ENCODE data around the gene BORCS8.

- TF ChIP-seq CTCF (IDR thresholded peaks at IDR 0.05; ENCODE audit: extremely low read depth in 1 of 2, insufficient read depth in 1 of 2, low read depth in 1 of 2, low read length in 2 of 2) = no peak
- TF ChIP-seq POLR2AphosphoS5 (IDR thresholded peaks at IDR 0.05; ENCODE audit: insufficient read depth, low read depth, low read length) = no peak
- TF ChIP-seq POLR2A (IDR thresholded peaks at IDR 0.05; ENCODE audit: low read depth, low read length) = no peak
- TF ChIP-seq EZH2 (IDR thresholded peaks at IDR 0.05; ENCODE audit: borderline replicate concordance, low read depth, low read length, severe bottlenecking) = no peak
- TF ChIP-seq JUN (IDR thresholded peaks at IDR 0.05; ENCODE audit: borderline replicate concordance, insufficient read depth, insufficient read length, low read depth) = no peak
- no peak for TF ChIP-seq MYC (IDR thresholded peaks at IDR 0.05; ENCODE audit: low read depth, low read length)
- TF ChIP-seq FOS (IDR thresholded peaks at IDR 0.05; ENCODE audit: borderline replicate concordance, insufficient read depth, low read length) = no peak
- no peak for TF ChIP-seq GATA2 (IDR thresholded peaks at IDR 0.05; ENCODE audit: insufficient read depth, insufficient read length, low read depth, low read length)
- no peak for TF ChIP-seq MAX (IDR thresholded peaks at IDR 0.05; ENCODE audit: insufficient read depth, insufficient read length)
Measured at GRCh38 chr19:19212916-19213315, 21.0 kb upstream of the BORCS8 start.
